Activated T-helper 9 cell treated with anti-CD3 and anti-CD28 coated beads, Interleukin-2, amount 50 U/mL, for 16 hours (primary cell): ENCODE results near the gene CHN1.

ENCODE experiments used
- DNase-seq: peaks from one replicate; pipeline ENCODE4 v3.0.0-alpha.2; 2020; ENCODE audit warnings: low read depth

Gene CHN1

GRCh38 chr2:175009917-175010621 is 4.9 kb upstream of the CHN1 start:
- no peak for DNase-seq

DNA sequence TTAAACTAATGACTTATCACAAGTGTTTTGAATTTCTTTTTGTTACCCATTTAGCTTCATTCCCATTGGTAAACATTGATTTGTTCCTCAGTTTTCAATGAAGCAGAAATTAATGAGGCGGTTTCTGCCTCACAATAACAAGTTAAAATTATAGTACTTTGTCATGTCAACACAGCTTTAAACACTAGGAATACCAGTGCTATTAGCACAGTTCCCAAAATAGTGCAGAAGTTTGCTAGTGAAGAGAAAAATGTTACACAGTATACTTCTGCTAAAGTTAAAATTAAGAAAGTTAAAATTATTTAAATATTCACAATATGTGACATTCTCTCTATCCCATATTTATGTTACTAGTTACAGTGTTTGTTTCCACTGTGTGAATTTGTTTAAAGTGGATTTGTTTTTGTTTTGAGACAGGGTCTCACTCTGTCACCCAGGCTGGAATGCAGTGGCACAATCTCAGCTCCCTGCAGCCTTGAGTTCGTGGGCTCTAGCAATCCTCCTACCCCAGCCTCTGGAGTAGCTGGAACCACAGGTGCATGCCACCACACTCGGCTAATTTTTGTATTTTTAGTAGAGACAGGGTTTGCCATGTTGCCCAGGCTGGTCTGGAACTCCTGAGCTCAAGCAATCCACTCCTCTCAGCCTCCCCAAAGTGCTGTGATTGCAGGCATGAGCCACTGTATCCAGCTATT is 3.8 kb upstream of the CHN1 start:
- no peak for DNase-seq

- DNase-seq: no peak
These were observed 2.8 kb upstream of the CHN1 start for GRCh38 chr2:175008009-175008408.

- no peak for DNase-seq
These were observed 2.3 kb upstream of the CHN1 start for GRCh38 chr2:175007510-175007909.

- DNase-seq: no peak
These were observed 1.1 kb upstream of the CHN1 start for GRCh38 chr2:175006281-175006680.

- no peak for DNase-seq
These were observed 618 bp upstream of the CHN1 start for GRCh38 chr2:175005733-175006264.

GRCh38 chr2:175004730-175004979 is 526 bp downstream of the CHN1 start:
- no peak for DNase-seq

DNA sequence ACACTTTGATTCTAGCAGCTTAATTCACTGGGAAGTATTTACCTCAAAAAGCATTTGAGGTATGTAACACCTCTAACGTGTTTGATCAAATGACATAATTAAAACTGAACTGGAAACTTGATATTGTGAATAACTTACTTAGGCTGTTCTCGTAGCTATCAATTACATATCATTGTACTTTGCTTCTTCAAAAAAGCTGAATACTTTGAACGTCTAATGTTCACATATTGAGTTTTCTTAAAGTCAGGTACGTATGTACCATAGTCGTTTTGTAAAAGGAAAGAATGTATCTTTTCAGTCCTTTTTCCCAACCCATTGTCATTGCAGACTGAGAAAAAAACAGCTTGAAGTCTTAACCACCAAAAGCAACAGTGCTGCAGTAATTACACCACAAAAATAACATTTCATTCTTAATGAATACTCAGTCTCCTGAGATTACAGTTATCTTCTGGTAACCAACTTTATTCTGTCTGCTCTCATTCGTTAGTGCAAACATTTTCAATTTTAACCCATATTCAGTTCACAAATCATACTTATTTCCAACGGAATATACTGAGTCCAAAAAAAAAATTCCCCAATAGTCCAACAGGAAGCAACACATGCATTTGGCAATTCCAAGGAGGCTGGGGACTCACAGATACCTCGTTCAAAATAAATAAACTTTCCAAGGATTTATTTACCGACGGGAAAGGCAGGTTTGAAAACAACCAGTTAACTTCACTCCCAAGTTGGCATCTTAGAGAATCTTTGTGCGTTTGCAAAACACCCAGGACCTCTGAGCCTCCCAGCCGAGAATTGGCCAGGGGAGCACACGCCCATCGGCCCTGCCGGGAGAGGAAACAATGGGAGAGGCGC is 1.1 kb downstream of the CHN1 start:
- DNase-seq: no peak

DNA sequence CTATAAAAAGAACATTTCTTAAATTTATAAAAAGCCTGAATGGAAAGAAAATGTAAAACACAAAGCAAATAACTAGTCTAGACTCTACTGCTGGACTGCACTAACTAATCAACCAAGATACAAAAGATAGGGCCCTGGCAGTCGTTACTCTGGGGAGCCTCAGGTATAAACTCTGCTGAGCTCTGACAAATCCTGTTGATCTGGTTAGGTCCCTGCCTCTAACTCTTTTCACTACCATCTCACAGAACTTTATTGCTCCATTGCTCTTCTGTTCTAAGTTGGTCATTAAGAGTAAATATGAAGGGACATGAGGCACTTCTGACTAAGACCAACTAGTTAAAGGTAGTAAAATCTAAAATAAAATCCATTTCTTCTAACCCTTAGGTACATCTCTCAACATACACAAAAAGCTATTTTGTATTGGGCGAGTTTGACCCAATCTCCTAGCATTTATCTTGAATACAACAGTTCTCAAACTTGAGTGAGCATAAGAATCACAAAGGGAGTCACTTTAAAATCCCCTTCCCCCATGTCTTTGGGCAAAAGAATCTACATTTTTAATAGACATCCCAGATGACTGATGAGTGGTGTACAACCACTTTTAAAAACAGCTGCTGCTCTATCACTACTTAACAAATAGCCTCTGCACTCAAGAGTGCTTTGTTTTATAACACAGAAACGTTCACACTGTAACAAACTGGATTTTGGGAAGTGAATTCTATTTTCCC is 2.5 kb downstream of the CHN1 start:
- DNase-seq: no peak

DNA sequence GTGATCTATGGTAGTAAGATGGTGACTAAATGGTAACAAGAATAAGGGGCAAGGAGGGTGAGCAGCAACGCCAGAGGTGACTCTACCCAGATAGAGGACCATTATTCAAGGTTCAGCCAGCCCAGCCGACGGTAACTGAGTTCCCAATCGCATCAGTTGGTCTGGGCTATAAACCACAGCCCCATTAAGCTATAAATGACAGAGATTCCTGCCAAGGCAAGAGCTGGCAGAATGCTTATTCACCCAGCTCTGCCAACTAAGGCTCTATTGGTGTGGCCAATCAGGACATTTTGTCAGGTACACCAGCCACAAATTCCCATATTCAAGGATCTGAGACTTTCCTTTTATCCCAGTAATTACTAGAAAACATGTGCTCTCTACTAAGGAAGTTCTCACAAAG is 3.6 kb downstream of the CHN1 start:
- no peak for DNase-seq

- DNase-seq: no peak
These were observed 8.1 kb downstream of the CHN1 start for GRCh38 chr2:174997110-174997509.

- DNase-seq: no peak
These were observed 8.6 kb downstream of the CHN1 start for GRCh38 chr2:174996622-174997021.

DNA sequence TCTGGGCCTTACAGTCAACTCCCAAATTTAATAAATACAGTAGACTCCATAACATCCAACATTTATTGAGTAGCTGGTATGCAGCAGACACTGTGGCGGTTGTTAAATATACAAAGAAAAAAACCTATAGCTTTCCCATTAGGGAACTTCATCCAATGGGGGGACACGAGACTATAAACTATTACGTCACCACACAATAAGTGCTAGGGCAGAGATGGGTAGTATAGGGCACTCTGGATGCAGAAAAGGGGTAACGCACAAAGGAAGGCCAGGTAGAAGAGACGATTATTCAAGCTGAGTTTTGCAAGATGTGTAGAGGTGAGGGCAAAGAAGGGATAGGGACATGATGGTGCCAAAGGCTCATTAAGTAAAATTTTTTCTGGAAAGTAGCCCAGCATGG is 10.8 kb downstream of the CHN1 start:
- DNase-seq: no peak

GRCh38 chr2:174992886-174993285 is 12.3 kb downstream of the CHN1 start:
- no peak for DNase-seq

GRCh38 chr2:174985614-174986013 is 19.6 kb downstream of the CHN1 start:
- no peak for DNase-seq

- DNase-seq: no peak
These were observed 20.6 kb downstream of the CHN1 start for GRCh38 chr2:174984561-174984960.

DNA sequence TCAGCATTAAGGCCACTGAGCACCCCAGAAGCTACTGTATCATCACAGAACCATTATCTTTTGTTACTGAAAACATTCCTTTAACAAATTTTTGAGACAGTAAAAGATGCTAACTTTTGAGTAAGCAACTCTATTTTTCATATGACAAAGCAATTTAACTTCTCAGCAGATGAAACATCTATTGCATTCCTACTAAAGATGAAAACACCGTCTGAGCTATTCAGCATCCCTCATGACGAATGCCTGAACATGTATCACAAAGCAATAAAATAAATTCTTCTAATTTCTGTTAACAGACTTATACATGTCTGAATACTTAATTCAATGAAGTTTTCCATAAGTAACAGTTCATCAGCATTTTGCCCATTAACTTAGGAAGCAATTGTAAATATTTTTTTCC is 23.9 kb downstream of the CHN1 start:
- no peak for DNase-seq

- DNase-seq: no peak
These were observed 25.2 kb downstream of the CHN1 start for GRCh38 chr2:174979996-174980395.

GRCh38 chr2:174977364-174977763 is 27.8 kb downstream of the CHN1 start:
- DNase-seq: no peak

GRCh38 chr2:174974131-174974530 is 31.1 kb downstream of the CHN1 start:
- no peak for DNase-seq

- DNase-seq: no peak
These were observed 32.3 kb downstream of the CHN1 start for GRCh38 chr2:174972924-174973323.
